ENCODE measurements around the gene LRBA. TPM values are rescaled to one million over a fixed set of nuclear protein-coding genes. Genes with fewer than 3 reads are reported as not detected.

The LRBA gene
- total and polyA plus RNA-seq, 4 donors: 18.8 to 56.4 (median 33.8) TPM

GRCh38 chr4:150371869-150372268 lies 643.2 kb downstream of the LRBA start:
- Histone ChIP-seq H3K27ac (ENCODE audit: low read depth, low read length) (no peak overlapping the region), H3K9me3 (ENCODE audit: control insufficient read depth, insufficient read depth, low read length) (no peaks in the 10 kb centered on the region), H3K4me1 (ENCODE audit: control insufficient read depth, insufficient read depth, low read length) (no peaks in the 10 kb centered on the region), H3K4me3 (ENCODE audit: low read depth, low read length) (no peak overlapping the region), H3K36me3 (ENCODE audit: control insufficient read depth, insufficient read depth, low read length) (no peaks in the 10 kb centered on the region), H3K27me3 (ENCODE audit: control insufficient read depth, insufficient read depth, low read length) (no peaks in the 10 kb centered on the region)
- DNase-seq (ENCODE audit: low read depth in 4 of 6, low spot score in 6 of 6): no peak
- no CpG with 5 or more reads among the region's 1 CpG for WGBS (ENCODE audit: insufficient coverage)

GRCh38 chr4:150369434-150370380 lies 645.4 kb downstream of the LRBA start:
- Histone ChIP-seq H3K4me3 (ENCODE audit: low read depth, low read length) (no peak overlapping the region), H3K9me3 (ENCODE audit: control insufficient read depth, insufficient read depth, low read length) (no peaks in the 10 kb centered on the region), H3K27ac (ENCODE audit: low read depth, low read length) (no peak overlapping the region), H3K36me3 (ENCODE audit: control insufficient read depth, insufficient read depth, low read length) (no peaks in the 10 kb centered on the region), H3K27me3 (ENCODE audit: control insufficient read depth, insufficient read depth, low read length) (no peaks in the 10 kb centered on the region), H3K4me1 (ENCODE audit: control insufficient read depth, insufficient read depth, low read length) (peaks cover 3% of the 10 kb centered on the region)
- WGBS (ENCODE audit: insufficient coverage): 80% methylated on average over 1 of the region's 3 CpGs
- peak in 1 of 6 donors; percentile 82 for DNase-seq (ENCODE audit: low read depth in 4 of 6, low spot score in 6 of 6)

GRCh38 chr4:150368667-150369066 lies 646.4 kb downstream of the LRBA start:
- Histone ChIP-seq H3K4me3 (ENCODE audit: low read depth, low read length) (no peak overlapping the region), H3K4me1 (ENCODE audit: control insufficient read depth, insufficient read depth, low read length) (peaks cover 3% of the 10 kb centered on the region), H3K36me3 (ENCODE audit: control insufficient read depth, insufficient read depth, low read length) (no peaks in the 10 kb centered on the region), H3K27me3 (ENCODE audit: control insufficient read depth, insufficient read depth, low read length) (no peaks in the 10 kb centered on the region), H3K27ac (ENCODE audit: low read depth, low read length) (no peak overlapping the region), H3K9me3 (ENCODE audit: control insufficient read depth, insufficient read depth, low read length) (no peaks in the 10 kb centered on the region)
- peak in 1 of 6 donors; percentile 33 for DNase-seq (ENCODE audit: low read depth in 4 of 6, low spot score in 6 of 6)

GRCh38 chr4:150367326-150367725 lies 647.8 kb downstream of the LRBA start:
- 30% methylated on average over 2 of the region's 4 CpGs for WGBS (ENCODE audit: insufficient coverage)
- DNase-seq (ENCODE audit: low read depth in 4 of 6, low spot score in 6 of 6): peak in 2 of 6 donors; percentile 60 to 67
- Histone ChIP-seq H3K36me3 (ENCODE audit: control insufficient read depth, insufficient read depth, low read length) (no peaks in the 10 kb centered on the region), H3K27me3 (ENCODE audit: control insufficient read depth, insufficient read depth, low read length) (no peaks in the 10 kb centered on the region), H3K27ac (ENCODE audit: low read depth, low read length) (peak overlapping the region; percentile 12), H3K4me1 (ENCODE audit: control insufficient read depth, insufficient read depth, low read length) (peaks cover 3% of the 10 kb centered on the region), H3K9me3 (ENCODE audit: control insufficient read depth, insufficient read depth, low read length) (no peaks in the 10 kb centered on the region), H3K4me3 (ENCODE audit: low read depth, low read length) (no peak overlapping the region)

GRCh38 chr4:150366487-150366999 lies 648.5 kb downstream of the LRBA start:
- Histone ChIP-seq H3K27me3 (ENCODE audit: control insufficient read depth, insufficient read depth, low read length) (no peaks in the 10 kb centered on the region), H3K27ac (ENCODE audit: low read depth, low read length) (peak overlapping the region; percentile 12), H3K36me3 (ENCODE audit: control insufficient read depth, insufficient read depth, low read length) (no peaks in the 10 kb centered on the region), H3K4me3 (ENCODE audit: low read depth, low read length) (no peak overlapping the region), H3K4me1 (ENCODE audit: control insufficient read depth, insufficient read depth, low read length) (peaks cover 3% of the 10 kb centered on the region), H3K9me3 (ENCODE audit: control insufficient read depth, insufficient read depth, low read length) (no peaks in the 10 kb centered on the region)
- 7% methylated on average over 2 of the region's 2 CpGs for WGBS (ENCODE audit: insufficient coverage)
- peak in 4 of 6 donors; percentile 47 to 93 (median 64) for DNase-seq (ENCODE audit: low read depth in 4 of 6, low spot score in 6 of 6)

DNA sequence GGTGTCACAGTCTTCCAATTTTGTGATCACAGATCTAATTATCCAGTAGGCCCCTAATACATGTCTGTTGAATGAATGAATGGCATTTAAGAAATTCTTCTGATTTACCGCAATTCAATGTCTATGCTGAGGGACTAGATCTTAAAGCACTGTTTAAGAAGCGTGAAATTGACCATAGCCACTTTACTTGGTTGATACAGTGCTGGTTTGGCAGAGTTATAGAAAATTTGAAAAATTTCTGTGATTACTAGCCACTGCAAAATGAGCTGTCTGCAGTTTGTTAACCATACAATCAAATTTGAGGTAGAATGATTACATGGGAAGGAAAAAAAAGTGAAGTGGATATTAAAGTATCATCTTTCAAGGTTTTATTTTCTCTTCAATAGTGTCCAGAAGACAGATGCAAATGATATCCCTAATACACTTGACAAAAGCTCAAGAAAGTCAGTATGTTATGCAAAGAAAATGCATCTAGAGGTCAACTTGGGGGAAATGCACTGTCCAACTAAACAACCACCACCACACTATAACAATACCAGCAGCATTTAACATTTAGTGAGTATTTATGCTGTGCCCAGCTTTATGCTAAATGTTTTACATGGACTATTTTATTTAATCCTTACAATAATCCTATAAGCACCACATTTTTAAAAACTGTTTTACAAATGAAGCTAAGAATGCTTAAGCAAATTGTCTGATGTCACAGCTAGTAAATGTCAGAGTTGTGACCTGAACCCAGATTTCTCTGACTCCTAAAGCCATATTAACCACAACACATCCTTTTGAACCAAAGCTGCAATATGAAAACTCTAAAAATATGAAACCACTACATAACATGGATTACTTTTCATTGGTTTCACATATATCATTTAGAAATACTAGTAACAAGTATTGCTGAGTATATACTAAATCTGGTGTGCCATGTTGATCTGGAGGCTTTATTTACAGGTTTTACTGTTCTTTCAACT lies 651.1 kb downstream of the LRBA start:
- no peak overlapping the region for H3K4me3 ChIP-seq (ENCODE audit: low read depth, low read length)
- H3K4me1 ChIP-seq (ENCODE audit: control insufficient read depth, insufficient read depth, low read length): peaks cover 3% of the 10 kb centered on the region
- DNase-seq (ENCODE audit: low read depth in 4 of 6, low spot score in 6 of 6): no peak
- no peaks in the 10 kb centered on the region for H3K27me3 ChIP-seq (ENCODE audit: control insufficient read depth, insufficient read depth, low read length)
- no peak overlapping the region for H3K27ac ChIP-seq (ENCODE audit: low read depth, low read length)
- no peaks in the 10 kb centered on the region for H3K36me3 ChIP-seq (ENCODE audit: control insufficient read depth, insufficient read depth, low read length)
- WGBS (ENCODE audit: insufficient coverage): no CpG with 5 or more reads among the region's 2 CpGs
- H3K9me3 ChIP-seq (ENCODE audit: control insufficient read depth, insufficient read depth, low read length): no peaks in the 10 kb centered on the region

GRCh38 chr4:150358691-150359090 lies 656.4 kb downstream of the LRBA start:
- Histone ChIP-seq H3K36me3 (ENCODE audit: control insufficient read depth, insufficient read depth, low read length) (no peaks in the 10 kb centered on the region), H3K9me3 (ENCODE audit: control insufficient read depth, insufficient read depth, low read length) (no peaks in the 10 kb centered on the region), H3K4me1 (ENCODE audit: control insufficient read depth, insufficient read depth, low read length) (no peaks in the 10 kb centered on the region), H3K27me3 (ENCODE audit: control insufficient read depth, insufficient read depth, low read length) (no peaks in the 10 kb centered on the region), H3K4me3 (ENCODE audit: low read depth, low read length) (no peak overlapping the region), H3K27ac (ENCODE audit: low read depth, low read length) (no peak overlapping the region)
- DNase-seq (ENCODE audit: low read depth in 4 of 6, low spot score in 6 of 6): no peak

DNA sequence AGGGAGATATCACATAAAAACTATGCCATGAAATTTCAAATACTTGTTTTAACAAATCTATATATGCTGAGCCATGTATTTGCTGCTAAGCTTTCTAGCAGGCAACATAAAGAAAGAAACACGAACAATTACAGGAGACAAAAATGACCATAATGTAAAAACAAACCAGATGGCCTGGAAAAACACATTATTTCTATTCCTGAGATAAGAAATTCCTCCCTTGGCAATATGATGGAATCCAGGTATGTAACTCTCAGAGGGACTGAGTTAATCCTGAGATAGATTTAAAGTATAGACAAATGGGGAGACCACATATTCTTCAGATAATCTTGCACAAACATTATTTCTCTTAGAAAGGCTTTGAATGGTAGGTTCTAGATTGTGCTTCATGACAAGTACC lies 657.3 kb downstream of the LRBA start:
- Histone ChIP-seq H3K36me3 (ENCODE audit: control insufficient read depth, insufficient read depth, low read length) (no peaks in the 10 kb centered on the region), H3K27me3 (ENCODE audit: control insufficient read depth, insufficient read depth, low read length) (no peaks in the 10 kb centered on the region), H3K4me1 (ENCODE audit: control insufficient read depth, insufficient read depth, low read length) (no peaks in the 10 kb centered on the region), H3K27ac (ENCODE audit: low read depth, low read length) (no peak overlapping the region), H3K9me3 (ENCODE audit: control insufficient read depth, insufficient read depth, low read length) (no peaks in the 10 kb centered on the region), H3K4me3 (ENCODE audit: low read depth, low read length) (no peak overlapping the region)
- WGBS (ENCODE audit: insufficient coverage): no CpG with 5 or more reads among the region's 1 CpG
- DNase-seq (ENCODE audit: low read depth in 4 of 6, low spot score in 6 of 6): no peak

DNA sequence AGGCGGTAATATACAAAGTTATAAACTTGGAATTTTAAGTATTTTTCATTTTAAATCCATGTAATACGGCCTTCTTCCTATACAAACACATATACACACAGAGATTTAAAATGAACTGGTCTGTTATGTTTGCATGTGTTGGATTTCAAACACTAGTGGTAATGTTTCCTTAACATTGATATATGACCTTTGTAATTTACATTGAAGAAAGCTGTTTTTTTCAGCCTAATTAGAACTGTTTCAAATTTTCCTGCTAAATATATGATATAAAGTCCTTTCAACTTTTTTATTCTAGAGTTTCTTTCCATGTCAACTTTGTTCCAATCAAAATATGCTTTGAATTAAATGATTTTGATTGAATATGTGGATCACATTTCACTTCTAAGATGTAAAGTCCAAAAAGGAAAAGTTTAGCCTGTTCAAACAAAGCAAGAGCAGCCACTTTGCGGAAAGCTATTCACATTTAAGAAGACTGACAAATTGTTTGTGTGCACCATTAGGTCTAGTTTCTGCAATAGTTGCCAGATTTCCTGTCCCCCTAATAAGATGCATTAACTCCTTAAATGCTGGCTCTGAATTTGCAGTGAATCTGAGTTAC lies 659.1 kb downstream of the LRBA start:
- no CpG with 5 or more reads among the region's 3 CpGs for WGBS (ENCODE audit: insufficient coverage)
- peak in 2 of 6 donors; percentile 17 to 60 for DNase-seq (ENCODE audit: low read depth in 4 of 6, low spot score in 6 of 6)
- Histone ChIP-seq H3K4me1 (ENCODE audit: control insufficient read depth, insufficient read depth, low read length) (no peaks in the 10 kb centered on the region), H3K36me3 (ENCODE audit: control insufficient read depth, insufficient read depth, low read length) (no peaks in the 10 kb centered on the region), H3K9me3 (ENCODE audit: control insufficient read depth, insufficient read depth, low read length) (no peaks in the 10 kb centered on the region), H3K4me3 (ENCODE audit: low read depth, low read length) (no peak overlapping the region), H3K27ac (ENCODE audit: low read depth, low read length) (no peak overlapping the region), H3K27me3 (ENCODE audit: control insufficient read depth, insufficient read depth, low read length) (no peaks in the 10 kb centered on the region)
